HG03196 (cell line): ENCODE measurements around the gene RHBDL2.
"Not testable (repeated sequence)": the region's sequence is repeated elsewhere in the genome, so short reads cannot be mapped to it uniquely, and the experiment has no call there.

Experiments used
- ATAC-seq: cut with Tn5 transposase; IDR thresholded peaks from one replicate; pipeline ENCODE4 v1.9.1; 2021; ENCODE audit not compliant: unreplicated experiment

RHBDL2 gene

DNA sequence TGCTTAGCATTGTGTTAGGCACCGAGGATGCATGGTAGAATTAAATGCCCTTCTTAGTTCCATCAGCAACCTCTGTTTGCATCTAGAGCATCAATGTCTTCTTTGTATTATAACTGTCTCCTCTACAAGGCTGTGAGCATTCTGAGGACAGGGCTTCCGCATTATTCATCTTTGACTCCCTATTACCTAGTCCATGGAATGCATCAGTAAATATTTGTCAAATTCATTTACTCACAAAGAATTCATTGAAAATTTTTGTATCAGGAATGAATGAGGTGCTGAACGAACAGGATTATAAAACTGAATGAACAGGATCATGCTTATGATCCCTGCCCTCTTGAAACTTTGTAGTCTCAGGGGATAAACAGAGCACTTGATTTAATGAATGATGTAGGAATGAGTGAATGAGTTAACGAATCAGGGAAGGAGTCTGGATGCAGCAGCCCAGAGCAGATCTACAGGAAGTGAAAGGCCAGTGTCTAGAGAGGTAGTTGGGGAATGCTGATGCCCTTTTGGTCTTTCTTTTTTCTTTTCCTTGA, 2.8 kb downstream of the RHBDL2 start:
- no peak for ATAC-seq

DNA sequence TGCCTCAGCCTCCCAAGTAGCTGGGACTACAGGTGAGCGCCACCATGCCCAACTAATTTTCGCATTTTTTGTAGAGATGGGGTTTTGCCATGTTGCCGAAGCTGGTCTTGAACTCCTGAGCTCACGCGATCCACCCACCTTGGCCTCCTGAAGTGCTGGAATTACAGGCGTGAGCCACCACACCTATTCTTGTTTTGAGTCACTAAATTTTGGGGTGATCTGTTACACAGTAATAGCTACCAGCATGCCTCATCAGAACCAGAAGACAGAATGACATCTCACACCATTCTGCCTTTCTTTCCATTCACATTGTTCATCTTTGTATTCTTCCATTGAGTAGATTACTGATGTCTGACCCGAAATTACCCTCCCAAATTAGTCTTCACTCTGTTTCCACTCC, 9.1 kb downstream of the RHBDL2 start:
- ATAC-seq, result no peak

DNA sequence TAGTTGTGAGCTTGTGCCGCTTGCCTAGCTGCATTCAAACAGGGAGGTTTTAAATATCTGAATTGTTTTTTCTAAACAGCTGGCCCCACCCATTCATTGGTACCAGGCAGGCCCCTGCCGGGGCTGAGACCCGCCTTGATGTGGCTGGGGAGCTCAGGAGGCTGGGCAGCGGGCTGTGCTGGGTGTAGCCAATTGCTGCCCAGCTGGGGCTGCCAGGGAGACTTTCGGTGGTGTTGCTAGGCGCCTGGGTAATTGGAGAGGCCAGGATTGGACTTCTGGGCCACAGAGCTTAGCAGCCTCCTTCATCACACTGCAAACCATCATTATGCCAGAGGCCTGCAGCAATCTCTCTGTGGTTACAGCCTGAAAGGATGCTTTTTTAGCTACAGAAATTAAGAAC, 12.2 kb downstream of the RHBDL2 start:
- ATAC-seq, result no peak

DNA sequence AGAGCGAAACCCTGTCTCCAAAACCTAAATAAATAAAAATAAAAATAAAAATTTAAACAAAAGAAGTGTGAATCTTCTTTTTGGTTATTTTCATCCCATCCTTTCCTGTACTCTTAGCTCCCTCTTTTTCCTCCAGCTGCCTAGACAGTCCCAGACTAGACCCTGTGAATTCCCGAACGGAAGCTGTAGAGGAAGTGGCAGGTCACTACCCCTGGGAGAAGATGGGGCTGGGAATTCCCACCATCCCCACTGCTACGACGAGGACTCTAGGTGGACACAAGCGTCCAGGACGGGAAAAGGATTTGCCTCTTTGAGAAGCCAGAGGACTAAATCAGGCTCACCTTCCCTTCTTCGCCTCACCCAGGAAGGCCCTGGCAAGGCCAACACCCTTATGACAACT, 12.6 kb downstream of the RHBDL2 start:
- no peak for ATAC-seq

DNA sequence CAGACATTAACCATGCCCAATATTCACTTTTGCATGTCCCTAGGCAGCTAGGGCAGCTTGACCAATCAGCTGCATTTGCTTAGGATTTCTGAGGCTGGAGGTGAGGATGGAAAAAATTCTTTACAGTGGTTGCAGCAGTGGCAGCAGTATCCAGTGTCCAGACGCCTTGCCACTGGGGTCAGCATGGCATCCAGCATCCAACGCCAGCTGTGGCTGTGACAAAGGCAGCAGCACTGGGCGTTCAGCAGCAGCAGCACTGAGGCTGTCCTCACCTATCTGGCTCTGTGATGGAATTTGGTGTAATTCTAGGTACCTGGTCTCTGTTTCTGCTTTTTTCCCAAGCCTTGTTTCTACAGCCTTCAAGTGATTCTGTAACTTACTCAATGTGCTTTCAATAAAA, 15.5 kb downstream of the RHBDL2 start:
- ATAC-seq, result no peak

DNA sequence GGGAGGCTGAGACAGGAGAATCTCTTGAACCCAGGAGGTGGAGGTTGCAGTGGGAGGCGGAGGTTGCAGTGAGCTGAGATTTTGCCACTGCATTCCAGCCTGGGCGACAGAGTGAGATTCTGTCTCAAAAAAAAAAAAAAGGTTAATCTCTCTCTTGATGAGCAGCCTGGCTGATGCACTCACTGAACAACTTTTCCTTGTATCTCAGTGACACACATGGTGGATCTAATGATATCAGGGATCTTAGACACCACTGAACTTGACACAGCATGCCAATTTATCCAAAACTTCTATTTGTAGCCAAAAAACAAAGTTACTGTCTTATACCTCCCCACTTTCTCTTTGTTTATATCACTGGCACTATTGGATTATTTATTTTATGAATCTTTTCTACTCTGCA, 16.2 kb downstream of the RHBDL2 start:
- no peak for ATAC-seq

DNA sequence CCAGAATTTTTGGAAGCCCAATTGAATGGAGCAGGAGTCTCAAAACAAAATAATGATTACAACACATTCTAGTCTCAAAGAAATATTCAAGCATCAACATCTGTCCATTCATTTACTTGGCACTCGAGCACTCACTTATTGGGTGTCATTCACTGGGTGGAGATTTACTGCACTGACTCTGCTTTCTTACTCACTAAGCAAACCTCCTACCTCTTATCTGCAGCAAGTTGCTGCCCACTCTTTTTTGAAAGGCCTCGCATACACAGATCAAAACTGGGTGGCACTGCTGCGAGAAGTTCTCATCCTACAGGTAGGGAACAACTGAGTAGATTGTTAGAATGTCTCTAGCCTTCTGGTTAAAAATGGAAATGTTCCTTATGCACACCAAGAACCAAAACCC, 18.0 kb downstream of the RHBDL2 start:
- ATAC-seq, result no peak

DNA sequence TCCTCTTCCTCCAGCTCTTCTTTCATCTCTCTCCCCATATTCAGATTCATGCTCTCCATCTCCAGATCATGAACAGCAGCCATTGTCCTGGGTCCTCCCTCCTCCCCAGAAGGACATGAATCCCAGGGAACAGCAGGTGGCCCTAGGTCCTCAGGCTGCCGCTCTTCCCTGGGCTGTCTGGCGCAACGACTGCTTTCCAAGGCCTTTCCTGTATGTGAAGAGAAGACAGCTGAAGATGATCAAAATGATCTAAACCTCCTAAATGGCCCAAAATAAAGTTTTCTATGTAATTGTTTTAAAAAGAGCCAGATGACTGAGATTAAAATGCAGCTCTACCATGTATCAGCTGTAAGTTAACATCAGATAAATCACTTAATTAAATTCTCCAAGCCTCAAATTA, 22.5 kb downstream of the RHBDL2 start:
- ATAC-seq, result no peak

DNA sequence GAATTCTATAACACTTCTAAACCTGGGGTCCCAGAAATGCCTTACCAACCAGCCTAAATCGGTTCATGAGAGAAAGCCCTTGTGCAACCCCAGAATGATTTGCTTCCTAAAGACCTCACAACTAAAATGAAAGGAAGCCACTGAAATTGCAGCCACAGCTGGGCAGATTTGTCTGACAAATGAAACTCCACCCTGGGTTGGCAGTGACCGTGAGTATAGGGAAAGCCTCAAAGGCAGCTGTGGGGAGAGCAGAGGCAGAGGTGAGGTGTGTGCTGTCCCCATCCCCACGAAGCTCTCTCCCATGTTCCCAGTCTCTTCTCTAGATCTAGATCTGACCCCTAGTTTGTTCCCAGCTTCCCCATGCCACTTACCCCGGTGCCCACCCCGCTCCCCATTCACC, 23.1 kb downstream of the RHBDL2 start:
- ATAC-seq, result no peak

DNA sequence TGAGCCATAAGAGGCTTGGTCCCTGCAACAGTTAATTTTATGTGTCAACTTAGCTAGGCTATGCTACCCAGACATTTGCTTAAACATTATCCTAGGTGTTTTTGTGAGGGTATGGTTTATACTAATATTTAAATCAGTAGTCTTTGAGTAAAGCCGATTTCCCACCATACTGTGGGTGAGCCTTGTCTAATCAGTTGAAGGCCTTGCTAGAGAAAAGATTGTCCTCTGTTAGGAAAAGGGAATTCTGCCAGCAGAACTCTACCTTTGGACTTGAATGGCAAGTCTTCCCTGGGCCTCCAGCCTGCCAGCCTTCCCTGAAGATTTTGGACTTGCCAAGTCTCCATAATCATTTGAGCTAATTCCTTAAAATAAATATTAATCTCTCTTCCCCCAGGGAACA, 23.9 kb downstream of the RHBDL2 start:
- ATAC-seq, result no peak

DNA sequence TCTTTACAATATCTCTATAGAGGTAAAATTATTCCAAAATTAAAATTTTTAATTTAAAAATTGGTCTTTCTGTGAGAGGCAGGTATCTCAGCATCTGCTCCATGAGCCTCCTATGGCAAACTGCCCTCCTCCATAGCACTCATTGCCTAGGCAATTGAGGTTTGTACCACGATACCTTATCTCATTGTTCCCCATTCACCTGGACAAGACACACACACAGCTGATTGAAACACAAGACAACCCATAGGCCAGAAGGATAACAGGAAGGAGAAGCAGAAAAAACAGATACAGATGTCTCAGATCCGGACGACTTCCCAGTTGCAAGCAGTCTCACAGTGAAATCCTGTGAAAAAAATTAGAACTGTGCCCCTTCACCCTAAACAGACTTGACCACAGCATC, 24.3 kb downstream of the RHBDL2 start:
- no peak for ATAC-seq

DNA sequence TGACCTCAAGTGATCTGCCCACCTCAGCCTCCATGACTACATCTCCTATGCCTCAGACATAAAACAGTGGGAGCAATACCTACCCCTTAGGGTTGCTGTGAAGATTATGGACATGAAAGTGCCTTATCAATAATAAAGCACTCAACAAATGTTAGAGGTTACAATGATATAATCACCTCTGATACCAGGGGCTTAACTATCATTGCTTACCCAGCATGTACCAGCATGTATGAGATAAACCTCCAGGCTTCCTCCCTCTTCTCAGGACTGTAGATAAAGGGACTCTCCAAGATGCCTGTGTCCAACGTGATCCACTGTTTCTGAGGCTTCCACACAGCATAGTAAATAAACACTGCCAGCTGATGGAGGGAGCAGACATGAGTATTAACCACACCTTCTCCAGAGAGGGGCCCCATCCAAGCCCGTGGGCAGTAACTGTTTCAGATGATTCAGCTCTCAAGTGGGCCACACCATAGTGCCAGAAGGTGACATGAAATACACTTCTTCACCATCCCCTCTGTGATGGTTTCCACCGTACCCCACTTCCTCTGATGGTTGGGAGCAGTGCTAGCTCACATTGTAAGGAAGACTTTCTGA, 26.2 kb downstream of the RHBDL2 start:
- ATAC-seq, result no peak

DNA sequence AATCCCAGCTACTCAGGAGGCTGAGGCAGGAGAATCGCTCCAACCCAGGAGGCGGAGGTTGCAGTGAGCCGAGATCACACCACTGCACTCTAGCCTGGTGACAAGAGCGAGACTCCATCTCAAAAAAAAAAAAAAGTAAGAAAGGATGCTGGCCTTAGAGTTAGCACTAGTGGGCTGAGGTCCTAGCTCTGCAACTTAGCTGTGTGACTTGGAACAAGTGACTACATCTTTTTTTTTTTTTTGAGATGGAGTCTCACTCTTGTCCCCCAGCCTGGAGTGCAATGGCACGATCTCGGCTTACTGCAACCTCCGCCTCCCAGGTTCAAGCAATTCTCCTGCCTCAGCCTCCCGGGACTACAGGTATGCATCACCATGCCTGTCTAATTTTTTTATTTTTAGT, 26.7 kb downstream of the RHBDL2 start:
- ATAC-seq, result not testable (repeated sequence)

DNA sequence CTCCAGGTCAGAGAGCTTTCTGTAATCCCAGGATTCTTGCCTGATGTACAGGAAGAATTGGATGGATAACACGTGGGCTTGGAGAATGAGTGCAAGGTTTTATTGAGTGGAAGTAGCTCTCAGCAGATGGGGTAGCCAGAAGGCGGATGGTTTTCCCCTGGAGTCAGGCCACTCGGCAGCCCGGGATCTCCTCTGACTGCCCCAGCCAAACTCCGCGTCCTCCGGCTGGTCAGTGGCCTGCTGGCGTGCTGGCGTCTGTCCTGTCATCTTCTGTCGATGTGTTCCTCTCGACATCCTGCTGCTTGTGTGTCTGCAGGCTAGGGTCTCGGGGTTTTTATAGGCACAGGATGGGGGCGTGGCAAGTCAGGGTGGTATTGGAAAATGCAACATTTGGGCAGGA, 32.8 kb downstream of the RHBDL2 start:
- no peak for ATAC-seq

DNA sequence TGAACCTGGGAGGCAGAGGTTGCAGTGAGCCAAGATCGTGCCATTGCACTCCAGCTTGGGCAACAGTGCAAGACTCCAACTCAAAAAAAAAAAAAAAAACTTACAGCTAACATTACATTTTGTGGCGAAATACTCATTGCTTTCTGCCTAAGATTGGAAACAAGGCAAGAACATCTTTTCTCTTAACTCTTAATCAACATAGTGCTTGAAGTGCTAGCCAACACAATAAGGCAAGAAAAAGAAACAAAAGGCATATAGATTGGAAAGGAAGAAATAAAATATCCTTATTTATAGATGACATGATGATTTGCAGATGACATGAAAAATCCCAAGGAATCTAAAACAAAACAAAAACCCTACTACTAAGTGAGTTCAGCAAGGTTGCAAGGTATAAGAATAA, 35.6 kb downstream of the RHBDL2 start:
- no peak for ATAC-seq

DNA sequence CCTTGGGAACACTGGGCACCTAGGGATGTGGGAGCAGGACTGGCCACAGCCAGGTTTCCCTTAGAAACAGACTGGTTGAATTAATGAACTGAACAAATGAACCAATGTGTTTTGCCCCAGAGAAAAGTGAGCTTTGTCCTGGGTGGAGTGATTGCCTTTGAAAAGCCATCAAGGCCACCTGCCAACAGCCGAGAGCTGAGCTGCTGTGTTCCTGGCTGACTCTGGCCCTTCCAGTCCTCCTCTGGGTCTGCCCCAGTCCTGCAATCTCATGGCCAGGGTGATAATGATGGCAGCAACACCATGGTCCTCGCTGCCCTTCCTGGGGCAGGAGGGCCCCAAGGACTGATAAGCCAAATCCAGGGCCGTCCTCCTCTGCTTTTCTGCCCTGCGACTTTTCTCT, 42.1 kb downstream of the RHBDL2 start:
- no peak for ATAC-seq

DNA sequence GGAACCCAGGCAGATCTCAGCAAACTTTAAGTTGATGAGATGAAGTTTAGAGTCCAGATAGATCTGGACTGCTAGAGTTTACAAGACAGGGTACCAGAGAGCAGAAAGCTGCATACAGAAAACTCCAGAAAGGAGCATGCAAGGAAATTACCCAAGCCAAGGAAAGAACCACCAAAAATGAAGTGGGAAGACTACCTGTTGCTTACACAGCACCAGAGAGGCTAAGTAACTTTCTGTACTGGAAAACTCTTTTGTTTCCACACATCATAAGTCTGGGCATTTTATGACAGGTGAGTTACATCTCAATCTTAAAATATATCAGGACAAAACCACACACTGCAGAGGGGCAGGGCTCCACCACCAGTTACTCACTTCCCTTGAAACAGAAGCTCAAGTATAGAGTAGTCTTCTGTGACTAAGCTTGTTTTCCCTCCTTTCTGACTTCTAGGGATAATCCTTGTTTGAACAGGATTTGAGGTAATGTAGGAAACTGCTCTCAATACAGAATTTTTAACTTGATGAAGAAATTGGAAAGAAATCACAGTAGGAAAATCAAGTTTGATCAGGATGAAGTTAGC, 42.9 kb downstream of the RHBDL2 start:
- no peak for ATAC-seq

DNA sequence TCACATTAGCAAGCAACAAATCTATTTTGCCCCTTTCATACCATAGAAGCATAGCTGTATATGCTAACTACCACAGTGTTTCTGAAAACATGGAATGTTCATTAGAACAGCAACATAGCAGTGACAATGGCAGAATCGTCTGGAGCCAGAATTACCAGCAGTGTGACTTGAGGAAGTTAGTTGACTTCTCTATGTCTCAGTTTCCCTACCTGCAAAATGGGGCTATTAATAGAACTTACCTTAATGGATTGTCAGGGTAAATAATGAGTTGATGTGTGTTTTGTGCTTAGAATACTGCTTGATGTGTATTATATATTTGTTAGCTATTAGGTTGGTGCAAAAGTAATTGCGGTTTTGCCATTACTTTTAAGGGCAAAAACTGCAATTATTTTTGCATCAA, 45.5 kb downstream of the RHBDL2 start:
- no peak for ATAC-seq

DNA sequence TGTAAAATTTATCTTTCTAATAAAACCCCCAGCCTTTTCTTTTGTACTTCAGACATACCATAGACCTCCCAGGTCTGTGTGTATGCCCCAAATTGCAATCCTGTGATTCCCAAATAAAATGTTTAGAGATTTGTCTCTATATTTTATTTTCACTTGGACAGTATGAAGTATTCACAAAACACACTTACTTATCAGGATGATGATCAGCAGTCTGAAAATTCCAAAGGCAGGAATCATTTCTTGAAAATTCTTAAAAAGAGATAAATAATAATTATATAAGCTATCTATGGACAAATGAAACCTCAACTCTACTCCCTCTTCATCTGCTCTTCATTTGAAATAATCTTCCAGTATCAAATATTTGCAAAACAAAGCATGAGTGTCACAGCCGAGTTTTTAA, 48.7 kb downstream of the RHBDL2 start:
- ATAC-seq, result no peak

DNA sequence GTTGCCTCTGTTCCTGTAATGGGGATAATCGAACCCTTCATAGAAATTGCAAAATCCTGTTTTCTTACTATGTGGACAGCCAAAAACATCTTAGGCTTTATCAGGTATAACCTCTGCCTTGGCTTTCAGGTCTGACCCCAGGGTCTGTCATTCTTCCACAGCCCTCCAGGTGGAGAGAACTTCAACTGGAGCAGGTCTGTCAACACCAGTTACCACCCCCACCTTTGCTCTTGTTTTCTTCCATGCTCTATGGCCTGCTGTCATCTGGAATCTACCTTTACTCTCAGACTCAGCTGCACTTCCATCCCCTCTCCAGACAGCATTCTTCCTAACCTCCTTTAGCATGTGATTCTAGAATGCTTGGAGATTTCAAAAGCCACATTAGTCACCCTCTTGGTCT, 49.9 kb downstream of the RHBDL2 start:
- ATAC-seq, result no peak

DNA sequence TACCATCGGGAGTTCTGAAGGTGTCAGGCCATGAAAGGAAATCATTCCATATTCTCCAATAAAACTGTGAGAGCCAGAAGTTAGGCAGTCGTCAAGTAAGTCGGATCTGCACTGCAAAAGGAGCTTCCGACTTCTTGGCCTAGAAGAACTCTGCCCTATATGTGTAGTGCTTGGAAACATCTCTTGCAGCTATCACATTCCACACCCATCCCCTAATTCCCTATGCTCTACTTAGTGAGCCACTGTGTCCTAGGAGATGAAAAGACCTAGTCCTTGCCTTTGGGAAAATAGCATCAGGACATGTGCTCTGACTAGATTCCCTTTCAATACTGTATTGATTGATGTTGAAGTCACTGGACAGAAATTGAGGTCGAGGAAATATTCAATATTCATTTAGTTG, 52.0 kb downstream of the RHBDL2 start:
- ATAC-seq, result no peak

DNA sequence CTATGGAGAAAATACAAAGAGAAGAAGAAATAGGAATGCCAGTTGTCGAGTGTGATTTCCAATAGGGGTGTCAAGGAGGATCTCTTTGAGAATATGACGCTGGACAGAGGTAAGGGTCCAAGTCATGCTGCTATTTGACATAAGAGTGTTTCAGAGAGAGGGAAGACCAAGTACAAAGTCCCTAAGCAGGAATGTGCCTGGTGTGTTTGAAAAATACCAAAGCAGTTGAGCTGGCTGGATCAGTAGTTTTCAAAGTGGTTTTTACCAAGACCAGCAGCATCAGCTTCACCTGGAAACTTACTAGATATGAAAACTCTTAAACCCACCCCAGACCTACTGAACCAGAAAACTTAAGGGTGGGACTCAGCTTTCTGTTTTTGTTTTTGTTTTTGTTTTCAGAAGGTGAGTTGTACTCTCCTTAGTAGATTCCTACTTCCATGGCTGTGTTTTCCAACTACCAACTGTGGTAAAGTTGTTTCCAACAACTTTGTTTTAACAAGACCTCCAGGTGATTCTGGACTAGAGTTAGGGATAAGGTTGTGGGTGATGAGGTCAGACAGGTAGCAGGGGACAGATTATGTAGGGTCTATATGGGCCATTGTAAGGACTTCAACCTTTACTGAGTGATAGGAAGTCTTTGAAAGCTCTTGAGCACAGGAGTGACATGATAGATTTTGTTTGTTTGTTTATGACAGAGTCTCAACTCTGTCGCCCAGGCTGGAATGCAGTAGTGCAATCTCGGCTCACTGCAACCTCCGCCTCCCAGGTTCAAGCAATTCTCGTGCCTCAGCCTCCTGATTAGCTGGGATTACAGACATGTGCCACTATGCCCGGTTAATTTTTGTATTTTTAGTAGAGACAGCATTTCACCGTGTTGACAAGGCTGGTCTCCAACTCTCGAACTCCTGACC, 53.0 kb downstream of the RHBDL2 start:
- ATAC-seq, result no peak
